GM12878 (cell line): ENCODE data around the gene TNFSF15. TPM values are rescaled to one million over a fixed set of nuclear protein-coding genes. Genes with fewer than 3 reads are reported as not detected.

Experiments
- ATAC-seq: fragments of 200-7000 bp; cut with Tn5 transposase; 3 replicates; pipeline ENCODE4 v1.9.1; 2020; ENCODE audit warnings: mild to moderate bottlenecking, moderate library complexity
- BruUV-seq: library from RNA; stranded (reverse); fragments of 400-500 nt; replicated peaks from 2 replicates; lab custom pipeline; 2021; lab: Mats Ljungman, UMichigan
- CTCF ChIA-PET: fragments of 300-600 bp; sonication (Branson Sonifier 250); formaldehyde crosslinking; extraction: SDS; loops from one replicate; lab custom pipeline; 2021; ENCODE audit warnings: inconsistent platforms; lab: Yijun Ruan, JAX
- POLR2A ChIA-PET: fragments of 350-600 bp; formaldehyde crosslinking; extraction: SDS; loops from one replicate; lab custom pipeline; 2021; ENCODE audit warnings: inconsistent platforms; lab: Charles Lee
- RAD21 ChIA-PET: fragments of 300-600 bp; sonication (Branson Sonifier 250); formaldehyde crosslinking; loops from one replicate; lab custom pipeline; 2023; ENCODE audit warnings: antibody characterized with exemption; ENCODE audit not compliant: unreplicated experiment; lab: Charles Lee
- SMC1A ChIA-PET: fragments of 300-600 bp; sonication (Branson Sonifier 250); formaldehyde crosslinking; loops from one replicate; lab custom pipeline; 2023; ENCODE audit not compliant: unreplicated experiment, uncharacterized antibody; lab: Charles Lee
- DNase-seq: peaks from one replicate; pipeline ENCODE4 v3.0.0-alpha.2; 2011; ENCODE audit warnings: low read depth, low spot score
- FAIRE-seq: peaks from 3 replicates; lab custom pipeline; 2011; peaks lifted over from hg19 to GRCh38; lab: Jason Lieb, UNC
- H2AFZ ChIP-seq: 2 replicates; pipeline ENCODE4 v1.6.0; 2011; ENCODE audit warnings: low read depth, low read length, control low read depth; ENCODE audit not compliant: control insufficient read depth
- H3K27ac ChIP-seq: 2 replicates; pipeline ENCODE4 v1.5.1; 2011; ENCODE audit warnings: control low read depth; ENCODE audit not compliant: control insufficient read depth, insufficient read depth
- H3K27me3 ChIP-seq, 2 experiments: replicated peaks in 1 of 2; 2 replicates each; pipeline versions ENCODE4 v1.6.0 to v1.6.1; 2011; ENCODE audit warnings: low read length in 1 of 2; ENCODE audit not compliant: control insufficient read depth in 2 of 2, insufficient read depth in 2 of 2
- H3K36me3 ChIP-seq, 2 experiments: 2 replicates each; pipeline ENCODE4 v1.5.1; 2011; ENCODE audit warnings: low read length in 1 of 2; ENCODE audit not compliant: control insufficient read depth in 2 of 2, insufficient read depth in 2 of 2
- H3K4me1 ChIP-seq: 2 replicates; pipeline ENCODE4 v1.6.1; 2011; ENCODE audit warnings: mild to moderate bottlenecking, low read length, moderate library complexity, mixed read lengths; ENCODE audit not compliant: control insufficient read depth, insufficient read depth
- H3K4me2 ChIP-seq: 2 replicates; pipeline ENCODE4 v1.6.0; 2011; ENCODE audit warnings: control low read depth; ENCODE audit not compliant: control insufficient read depth, insufficient read depth
- H3K4me3 ChIP-seq: fragments of 200-600 bp; sonication (generic); 2 replicates; pipeline ENCODE4 v1.5.1; 2016
- H3K79me2 ChIP-seq: 2 replicates; pipeline ENCODE4 v1.6.0; 2011; ENCODE audit warnings: low read length; ENCODE audit not compliant: control insufficient read depth, insufficient read depth
- H3K9ac ChIP-seq: 2 replicates; pipeline ENCODE4 v1.8.0; 2011; ENCODE audit warnings: low read length, control low read depth, mixed read lengths; ENCODE audit not compliant: control insufficient read depth, insufficient read depth
- H3K9me3 ChIP-seq: replicated peaks from 3 replicates; pipeline ENCODE4 v1.5.1; 2011; ENCODE audit warnings: mild to moderate bottlenecking, low read length; ENCODE audit not compliant: control insufficient read depth, insufficient read depth
- H4K20me1 ChIP-seq: 2 replicates; pipeline ENCODE4 v1.6.0; 2011; ENCODE audit not compliant: control insufficient read depth, insufficient read depth
- ASH2L ChIP-seq: fragments of 300-600, 200-600 bp; sonication (generic); IDR thresholded peaks from 2 replicates; pipeline ENCODE4 v1.6.1; 2017; ENCODE audit warnings: low read depth, mild to moderate bottlenecking, borderline replicate concordance
- CBX5 ChIP-seq: sonication (generic); IDR thresholded peaks from 2 replicates; pipeline ENCODE4 v1.6.1; 2016; ENCODE audit warnings: low read depth, moderate library complexity, mild to moderate bottlenecking, inconsistent platforms
- ELK1 ChIP-seq: IDR thresholded peaks from 2 replicates; pipeline ENCODE4 v1.6.1; 2012; ENCODE audit warnings: low read depth, low read length, improper control_type of control experiment
- LARP7 ChIP-seq: fragments of 450-650 bp; IDR thresholded peaks from 2 replicates; pipeline ENCODE4 v1.6.1; 2017; ENCODE audit warnings: mild to moderate bottlenecking
- MEF2B ChIP-seq: fragments of 450-650 bp; IDR thresholded peaks from 2 replicates; pipeline ENCODE4 v1.6.1; 2018; ENCODE audit warnings: mild to moderate bottlenecking, moderate library complexity; ENCODE audit not compliant: partially characterized antibody, poor library complexity, severe bottlenecking
- NR2C1 ChIP-seq: fragments of 450-650 bp; IDR thresholded peaks from 2 replicates; pipeline ENCODE4 v1.6.1; 2017; ENCODE audit warnings: antibody characterized with exemption, mild to moderate bottlenecking, moderate library complexity
- POLR2A ChIP-seq: IDR thresholded peaks from 2 replicates; pipeline ENCODE4 v1.6.1; 2011; ENCODE audit warnings: low read depth, mild to moderate bottlenecking, low read length
- RB1 ChIP-seq: fragments of 450-650 bp; formaldehyde crosslinking; IDR thresholded peaks from 2 replicates; pipeline ENCODE4 v1.6.1; 2017; ENCODE audit warnings: mild to moderate bottlenecking, borderline replicate concordance
- RELA ChIP-seq: fragments of 450-650 bp; IDR thresholded peaks from 2 replicates; pipeline ENCODE4 v1.8.0; 2014; ENCODE audit warnings: borderline replicate concordance; ENCODE audit not compliant: partially characterized antibody
- SMARCA5 ChIP-seq: fragments of 450-650 bp; IDR thresholded peaks from 2 replicates; pipeline ENCODE4 v1.6.1; 2017; ENCODE audit warnings: mild to moderate bottlenecking
- SREBF1 ChIP-seq: IDR thresholded peaks from 2 replicates; pipeline ENCODE4 v1.6.1; 2012; ENCODE audit warnings: mild to moderate bottlenecking, low read length
- SUZ12 ChIP-seq: fragments of 200-600 bp; sonication (generic); IDR thresholded peaks from one replicate; pipeline ENCODE4 v1.6.1; 2018; ENCODE audit warnings: antibody characterized with exemption, mild to moderate bottlenecking; ENCODE audit not compliant: unreplicated experiment
- TAF1 ChIP-seq: IDR thresholded peaks from 2 replicates; pipeline ENCODE4 v1.6.1; 2011; ENCODE audit warnings: mild to moderate bottlenecking, low read depth, low read length, borderline replicate concordance
- WGBS: methylation state at CpG from one replicate; pipeline ENCODE4 v1.1.6; 2016; ENCODE audit warnings: low lambda C conversion rate; ENCODE audit not compliant: insufficient replicate concordance, insufficient coverage; ENCODE audit errors: missing lambda C conversion rate; 5-methylcytosine and 5-hydroxymethylcytosine counted together
- in situ Hi-C: fragments of 300-500 bp; cut with MboI; formaldehyde crosslinking; loops from 9 replicates; pipeline ENCODE4 v1.14.3; 2018; ENCODE audit warnings: mixed read lengths
- intact Hi-C: fragments of 100-400 bp; cut with micrococcal nuclease; formaldehyde crosslinking; loops from one replicate; pipeline ENCODE4 v1.14.2; 2022; ENCODE audit not compliant: unreplicated experiment
- polyA plus RNA-seq, 11 experiments: library from polyadenylated mRNA; depleted of rRNA in 4 of 11; unstranded in 6 of 11; stranded (reverse) in 5 of 11; fragments of >200 nt; fragmentation: Nextera tagmentation in 4 of 11; fragmentation: Illumina TruSeq in 1 of 11; extraction: Ambion mirVana in 4 of 11; extraction: Trizol in 1 of 11; gene quantifications; 1 replicate in 1 of 11; 2 replicates in 10 of 11; pipeline versions ENCODE4 v1.2.1 to v1.2.3, GENCODE V29; 2011 to 2016; ENCODE audit warnings: inconsistent platforms in 2 of 11, missing spikeins in 2 of 11, low read depth in 1 of 11
- total RNA-seq, 4 experiments: library from RNA; depleted of rRNA in 3 of 4; stranded (reverse); fragments of >200 nt in 3 of 4; fragmentation: Illumina TruSeq in 1 of 4; extraction: Trizol in 1 of 4; gene quantifications; 2 replicates each; pipeline versions ENCODE4 v1.2.1 to v1.2.3, GENCODE V29; 2013 to 2021
- TF ChIP-seq, protein P1 (sequence below): IDR thresholded peaks from 2 replicates; pipeline ENCODE4 v1.6.1; 2012; ENCODE audit warnings: low read length, inconsistent platforms
- TF ChIP-seq, protein P2 (sequence below): fragments of 450-650 bp; IDR thresholded peaks from 2 replicates; pipeline ENCODE4 v1.6.1; 2017; ENCODE audit warnings: mild to moderate bottlenecking, moderate library complexity

Gene TNFSF15
- total and polyA plus RNA-seq, 10 of the 15 experiments (the other 5 are each of a cell fraction or from before 2014, with no cell fraction given), result 0.03 TPM; not detected in 9

DNA sequence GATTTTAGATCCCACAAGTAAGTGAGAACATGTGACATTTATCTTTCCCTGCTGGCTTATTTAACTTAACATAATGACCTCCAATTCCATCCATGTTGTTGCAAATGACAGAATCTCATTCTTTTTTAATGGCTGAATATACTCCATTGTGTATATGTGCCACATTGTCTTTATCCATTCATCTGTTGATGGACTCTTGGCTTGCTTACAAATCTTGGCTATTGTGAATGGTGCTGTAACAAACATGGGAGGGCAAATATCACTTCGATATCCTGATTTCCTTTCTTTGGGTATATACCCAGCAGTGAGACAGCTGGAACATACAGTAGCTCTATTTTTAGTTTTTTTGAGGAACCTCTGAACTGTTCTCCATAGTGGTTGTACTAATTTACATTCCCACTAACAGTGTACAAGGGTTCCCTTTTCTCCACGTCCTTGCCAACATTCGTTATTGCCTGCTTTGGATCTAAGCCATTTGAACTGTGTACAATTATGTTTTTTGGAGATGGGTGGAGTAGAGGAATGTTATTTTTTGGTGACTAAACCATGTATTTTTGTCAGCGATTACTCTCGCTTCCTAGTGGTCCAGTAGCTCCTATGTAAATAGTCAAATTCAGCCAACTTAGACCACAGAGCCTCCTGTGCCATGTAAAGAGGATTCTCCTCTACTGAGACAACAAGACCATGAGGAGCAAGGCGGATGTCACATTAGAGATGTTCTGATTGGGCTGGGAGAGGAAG is 60.6 kb downstream of the TNFSF15 start:
- no peaks in the 10 kb centered on the region for H3K9me3 ChIP-seq
- H3K4me3 ChIP-seq, result no peak overlapping the region
- no peak overlapping the region for H3K9ac ChIP-seq
- no peak for FAIRE-seq
- intact Hi-C loops, result no loop called here
- no peak for ATAC-seq
- no peak overlapping the region for H2AFZ ChIP-seq
- H3K27ac ChIP-seq, result no peak overlapping the region
- H3K79me2 ChIP-seq, result no peaks in the 10 kb centered on the region
- ChIA-PET RAD21 (no interaction called here), CTCF (no interaction called here), POLR2A (no interaction called here), SMC1A (no interaction called here)
- BruUV-seq, result no TSS peak
- no peaks in the 10 kb centered on the region for H3K27me3 ChIP-seq
- no peak for TF ChIP-seq MEF2B
- TF ChIP-seq, protein P1, sequence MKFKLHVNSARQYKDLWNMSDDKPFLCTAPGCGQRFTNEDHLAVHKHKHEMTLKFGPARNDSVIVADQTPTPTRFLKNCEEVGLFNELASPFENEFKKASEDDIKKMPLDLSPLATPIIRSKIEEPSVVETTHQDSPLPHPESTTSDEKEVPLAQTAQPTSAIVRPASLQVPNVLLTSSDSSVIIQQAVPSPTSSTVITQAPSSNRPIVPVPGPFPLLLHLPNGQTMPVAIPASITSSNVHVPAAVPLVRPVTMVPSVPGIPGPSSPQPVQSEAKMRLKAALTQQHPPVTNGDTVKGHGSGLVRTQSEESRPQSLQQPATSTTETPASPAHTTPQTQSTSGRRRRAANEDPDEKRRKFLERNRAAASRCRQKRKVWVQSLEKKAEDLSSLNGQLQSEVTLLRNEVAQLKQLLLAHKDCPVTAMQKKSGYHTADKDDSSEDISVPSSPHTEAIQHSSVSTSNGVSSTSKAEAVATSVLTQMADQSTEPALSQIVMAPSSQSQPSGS, result no peak
- TF ChIP-seq SMARCA5, result no peak
- no peak for TF ChIP-seq LARP7
- no peak for TF ChIP-seq CBX5
- TF ChIP-seq SUZ12, result no peak
- no peak for TF ChIP-seq NR2C1
- TF ChIP-seq TAF1, result no peak
- TF ChIP-seq, protein P2, sequence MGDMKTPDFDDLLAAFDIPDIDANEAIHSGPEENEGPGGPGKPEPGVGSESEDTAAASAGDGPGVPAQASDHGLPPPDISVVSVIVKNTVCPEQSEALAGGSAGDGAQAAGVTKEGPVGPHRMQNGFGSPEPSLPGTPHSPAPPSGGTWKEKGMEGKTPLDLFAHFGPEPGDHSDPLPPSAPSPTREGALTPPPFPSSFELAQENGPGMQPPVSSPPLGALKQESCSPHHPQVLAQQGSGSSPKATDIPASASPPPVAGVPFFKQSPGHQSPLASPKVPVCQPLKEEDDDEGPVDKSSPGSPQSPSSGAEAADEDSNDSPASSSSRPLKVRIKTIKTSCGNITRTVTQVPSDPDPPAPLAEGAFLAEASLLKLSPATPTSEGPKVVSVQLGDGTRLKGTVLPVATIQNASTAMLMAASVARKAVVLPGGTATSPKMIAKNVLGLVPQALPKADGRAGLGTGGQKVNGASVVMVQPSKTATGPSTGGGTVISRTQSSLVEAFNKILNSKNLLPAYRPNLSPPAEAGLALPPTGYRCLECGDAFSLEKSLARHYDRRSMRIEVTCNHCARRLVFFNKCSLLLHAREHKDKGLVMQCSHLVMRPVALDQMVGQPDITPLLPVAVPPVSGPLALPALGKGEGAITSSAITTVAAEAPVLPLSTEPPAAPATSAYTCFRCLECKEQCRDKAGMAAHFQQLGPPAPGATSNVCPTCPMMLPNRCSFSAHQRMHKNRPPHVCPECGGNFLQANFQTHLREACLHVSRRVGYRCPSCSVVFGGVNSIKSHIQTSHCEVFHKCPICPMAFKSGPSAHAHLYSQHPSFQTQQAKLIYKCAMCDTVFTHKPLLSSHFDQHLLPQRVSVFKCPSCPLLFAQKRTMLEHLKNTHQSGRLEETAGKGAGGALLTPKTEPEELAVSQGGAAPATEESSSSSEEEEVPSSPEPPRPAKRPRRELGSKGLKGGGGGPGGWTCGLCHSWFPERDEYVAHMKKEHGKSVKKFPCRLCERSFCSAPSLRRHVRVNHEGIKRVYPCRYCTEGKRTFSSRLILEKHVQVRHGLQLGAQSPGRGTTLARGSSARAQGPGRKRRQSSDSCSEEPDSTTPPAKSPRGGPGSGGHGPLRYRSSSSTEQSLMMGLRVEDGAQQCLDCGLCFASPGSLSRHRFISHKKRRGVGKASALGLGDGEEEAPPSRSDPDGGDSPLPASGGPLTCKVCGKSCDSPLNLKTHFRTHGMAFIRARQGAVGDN, result no peak
- no peak for TF ChIP-seq ELK1
- TF ChIP-seq POLR2A, result no peak
- TF ChIP-seq SREBF1, result no peak
- TF ChIP-seq ASH2L, result no peak
- TF ChIP-seq RB1, result no peak
- no peak for TF ChIP-seq RELA
- no peaks in the 10 kb centered on the region for H4K20me1 ChIP-seq
- in situ Hi-C loops, result no loop called here
- DNase-seq, result no peak
- no peaks in the 10 kb centered on the region for H3K36me3 ChIP-seq
- H3K4me2 ChIP-seq, result no peak overlapping the region
- no peaks in the 10 kb centered on the region for H3K4me1 ChIP-seq
- 0% methylated on average over 6 of the region's 6 CpGs for WGBS
